ENCODE data around the gene HMGXB4. TPM values are rescaled to one million over a fixed set of nuclear protein-coding genes. Genes with fewer than 3 reads are reported as not detected.
A peak's percentile ranks its signal among the peaks of the same experiment; 100 is the strongest.

Gene HMGXB4
- polyA plus RNA-seq, 6 donors from 2014 or later, result 12.1 to 20.9 (median 16.5) TPM

DNA sequence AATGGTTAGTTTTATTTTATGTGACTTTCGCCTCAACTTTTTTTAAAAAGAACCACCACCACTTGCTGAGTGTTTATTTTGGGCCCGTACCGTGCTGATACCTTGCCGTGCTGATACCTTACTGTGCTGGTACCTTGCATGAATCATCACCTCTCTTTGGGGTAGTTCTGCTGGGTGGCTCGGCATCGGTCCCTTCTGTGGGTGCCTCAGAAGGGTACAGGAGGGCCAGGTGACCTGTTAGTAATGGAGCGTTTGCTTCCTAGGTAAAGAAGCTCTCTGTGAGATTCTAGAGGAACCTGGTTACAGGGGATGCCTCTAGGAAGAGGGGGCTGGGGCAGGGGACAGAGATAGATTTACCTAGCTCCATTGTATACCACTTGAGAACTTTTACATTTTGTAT lies 59.5 kb downstream of the HMGXB4 start:
- Mint-ChIP-seq H3K36me3 (peaks cover 0 to 3% of the 10 kb centered on the region in 2 donors), H3K4me3 (no peak overlapping the region), H3K9me3 (no peaks in the 10 kb centered on the region), H3K4me1 (peaks cover 10 to 18% (median 15%) of the 10 kb centered on the region in 3 donors), H3K27me3 (no peaks in the 10 kb centered on the region), H3K27ac (no peak overlapping the region)
- no peak for ATAC-seq (ENCODE audit: low read depth in 2 of 2)
- DNase-seq, result no peak

DNA sequence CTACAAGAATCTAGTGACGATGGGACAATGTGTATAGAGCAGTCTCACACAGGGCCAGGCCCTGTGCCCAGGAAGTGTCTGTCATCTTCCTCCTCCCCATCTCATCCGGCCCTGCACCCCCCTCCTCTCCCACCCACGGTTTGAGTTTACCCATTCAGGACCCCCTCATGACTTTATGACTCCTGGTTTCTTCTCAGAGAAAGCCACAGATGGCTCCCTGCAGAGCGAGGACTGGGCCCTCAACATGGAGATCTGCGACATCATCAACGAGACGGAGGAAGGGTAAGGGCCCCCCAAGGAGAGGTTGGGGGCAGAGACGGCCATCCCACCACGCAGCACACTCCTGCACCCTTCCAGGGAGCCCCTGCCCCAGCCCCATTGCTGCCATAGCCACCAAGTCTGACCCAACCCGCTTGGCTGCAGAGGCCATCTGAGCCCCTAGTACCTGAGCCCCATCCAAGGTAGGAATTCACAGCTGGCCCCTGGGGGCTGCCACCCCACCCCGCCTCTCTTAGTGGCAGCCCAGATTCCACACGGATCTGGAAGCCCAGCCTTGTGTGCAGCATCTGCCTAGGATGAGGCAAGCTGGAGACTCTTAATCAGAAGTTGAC lies 60.5 kb downstream of the HMGXB4 start:
- Mint-ChIP-seq H3K27ac (no peak overlapping the region), H3K4me1 (peaks cover under 1 to 13% (median 11%) of the 10 kb centered on the region in 3 donors), H3K9me3 (no peaks in the 10 kb centered on the region), H3K4me3 (no peak overlapping the region), H3K36me3 (peaks cover 0 to 6% of the 10 kb centered on the region in 2 donors), H3K27me3 (no peaks in the 10 kb centered on the region)
- DNase-seq (no peak), ATAC-seq (ENCODE audit: low read depth in 2 of 2) (no peak)

DNA sequence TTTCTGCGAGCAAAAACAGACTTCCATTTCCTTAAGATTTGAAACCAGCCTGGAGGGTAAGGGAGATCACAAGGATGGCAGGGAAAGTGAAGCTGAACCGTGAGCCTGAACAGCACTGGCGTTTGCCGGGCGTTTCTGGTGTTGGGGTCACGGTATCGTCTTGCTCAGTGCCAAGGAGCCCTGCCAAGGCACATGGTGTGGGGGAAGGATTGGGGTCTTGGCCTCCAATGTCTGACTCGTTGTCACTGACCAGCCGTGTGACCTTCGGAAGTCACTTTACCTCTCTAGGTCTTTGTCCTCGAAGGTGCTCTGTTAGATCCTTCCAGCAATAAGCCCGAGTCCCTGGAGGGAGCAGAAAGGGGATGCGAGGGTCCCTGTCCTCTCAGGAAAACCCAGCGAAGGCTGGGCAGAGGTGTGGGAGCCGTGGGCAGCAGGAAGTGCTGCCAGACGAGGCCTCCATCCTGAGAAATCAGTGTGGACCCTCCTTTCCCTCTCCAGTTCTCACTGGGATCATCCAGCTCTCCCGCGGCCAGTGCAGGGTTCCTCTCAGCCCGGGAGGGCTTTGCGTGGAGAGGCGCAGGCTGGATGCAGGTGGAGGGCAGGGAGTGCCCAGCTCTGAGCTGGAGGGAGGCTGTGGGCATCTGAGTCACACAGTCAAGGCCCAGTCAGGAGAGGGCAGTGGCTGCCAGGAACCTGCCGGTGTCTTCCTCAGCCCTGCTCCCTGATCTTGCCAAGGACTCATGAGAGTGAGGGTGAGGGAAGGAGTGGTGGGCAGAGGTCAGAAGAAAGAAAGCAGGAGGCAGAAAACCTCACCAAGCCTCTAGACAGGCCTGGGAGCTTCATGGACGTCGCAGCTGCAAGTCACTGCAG lies 61.3 kb downstream of the HMGXB4 start:
- H3K27me3 Mint-ChIP-seq, result no peaks in the 10 kb centered on the region
- peaks cover 0 to 10% of the 10 kb centered on the region in 2 donors for H3K36me3 Mint-ChIP-seq
- H3K9me3 Mint-ChIP-seq, result no peaks in the 10 kb centered on the region
- H3K4me3 Mint-ChIP-seq, result no peak overlapping the region
- H3K27ac Mint-ChIP-seq, result peak overlapping the region in 1 of 6 donors; percentile 10
- ATAC-seq (ENCODE audit: low read depth in 2 of 2) (no peak), DNase-seq (no peak)
- H3K4me1 Mint-ChIP-seq, result peaks cover under 1 to 15% (median 9%) of the 10 kb centered on the region in 3 donors

DNA sequence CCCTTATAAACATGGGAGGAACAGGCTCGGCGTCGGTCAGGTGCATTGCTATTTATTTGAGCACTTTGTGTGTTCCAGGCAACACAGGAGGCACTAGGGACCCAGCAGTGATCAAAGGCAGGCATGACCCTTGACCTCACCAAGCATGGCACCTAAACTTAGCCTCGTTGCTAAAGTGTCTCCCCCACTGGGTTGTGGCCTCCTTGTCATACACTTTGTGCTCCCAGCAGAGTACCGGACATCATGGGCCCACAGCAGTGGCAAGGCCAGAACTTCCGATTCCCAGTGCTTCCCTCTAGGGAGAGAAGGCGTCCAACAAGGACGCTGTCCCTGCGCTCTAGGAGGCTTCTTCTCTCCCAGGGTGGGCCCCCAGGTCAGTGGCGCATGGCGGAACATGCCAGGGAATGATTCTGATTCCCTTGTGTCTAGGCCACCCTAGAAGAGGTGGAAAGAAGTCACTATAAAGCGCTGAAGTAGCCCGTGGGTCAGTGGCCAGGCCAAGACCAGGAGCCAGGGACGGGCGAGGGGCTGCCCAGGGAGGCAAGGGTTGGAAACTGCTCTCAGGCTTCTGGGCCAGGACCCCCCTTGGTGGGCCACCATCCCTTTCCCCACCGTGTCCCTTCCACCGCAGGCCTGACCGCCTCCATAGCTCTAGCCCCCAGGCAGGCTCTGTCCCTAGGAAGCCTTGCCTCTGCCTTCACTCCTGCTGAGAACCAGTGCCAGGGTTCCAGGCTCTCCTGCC lies 62.1 kb downstream of the HMGXB4 start:
- Mint-ChIP-seq H3K9me3 (no peaks in the 10 kb centered on the region), H3K4me1 (peaks cover 8 to 11% (median 10%) of the 10 kb centered on the region in 3 donors), H3K27me3 (no peaks in the 10 kb centered on the region), H3K36me3 (peaks cover 0 to 10% of the 10 kb centered on the region in 2 donors), H3K4me3 (no peak overlapping the region), H3K27ac (peak overlapping the region in 2 of 6 donors; percentile 10 to 30)
- DNase-seq (no peak), ATAC-seq (ENCODE audit: low read depth in 2 of 2) (no peak)

DNA sequence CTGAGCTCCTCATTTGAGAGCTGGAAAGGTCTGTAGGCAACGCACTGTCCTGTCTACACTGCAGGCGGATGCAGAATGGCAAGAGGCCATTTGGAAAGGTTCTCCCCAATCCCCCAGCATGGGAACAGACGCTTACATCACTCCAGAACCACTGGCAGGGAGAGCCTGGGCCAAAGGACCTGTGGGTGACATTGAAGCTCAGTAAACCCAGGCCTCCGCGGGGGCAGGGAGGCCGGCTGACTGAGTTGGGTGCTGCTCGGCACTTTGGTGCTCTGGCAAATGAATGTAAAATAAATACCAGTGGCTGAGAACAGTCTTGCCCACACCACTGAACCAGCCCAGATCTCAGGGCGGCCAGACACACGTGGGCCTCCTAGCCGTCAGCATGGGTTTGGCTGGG lies 64.8 kb downstream of the HMGXB4 start:
- H3K27ac Mint-ChIP-seq, result no peak overlapping the region
- no peaks in the 10 kb centered on the region for H3K9me3 Mint-ChIP-seq
- DNase-seq (no peak), ATAC-seq (ENCODE audit: low read depth in 2 of 2) (no peak)
- H3K36me3 Mint-ChIP-seq, result peaks cover 11 to 33% of the 10 kb centered on the region in 2 donors
- H3K4me1 Mint-ChIP-seq, result peaks cover 6 to 17% (median 13%) of the 10 kb centered on the region in 3 donors
- no peak overlapping the region for H3K4me3 Mint-ChIP-seq
- no peaks in the 10 kb centered on the region for H3K27me3 Mint-ChIP-seq

DNA sequence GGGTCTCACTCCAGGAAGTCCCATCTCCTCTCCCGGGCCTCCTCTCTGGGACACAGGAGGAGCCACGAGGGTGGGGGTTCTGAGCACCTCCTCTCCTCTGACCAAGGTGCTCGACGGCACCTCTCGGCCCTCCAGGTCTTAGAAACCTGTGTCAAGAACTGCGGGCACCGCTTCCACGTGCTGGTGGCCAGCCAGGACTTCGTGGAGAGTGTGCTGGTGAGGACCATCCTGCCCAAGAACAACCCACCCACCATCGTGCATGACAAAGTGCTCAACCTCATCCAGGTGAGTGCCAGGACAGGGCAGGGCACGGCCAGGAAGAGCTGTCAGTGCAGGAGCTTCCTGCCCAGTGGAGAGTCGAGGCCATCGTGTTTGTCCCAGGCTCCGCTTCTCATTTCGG lies 65.6 kb downstream of the HMGXB4 start:
- H3K27ac Mint-ChIP-seq, result peak overlapping the region in 3 of 6 donors; percentile 15 to 61 (median 56)
- peak overlapping the region in 1 of 8 donors; percentile 20 for H3K4me3 Mint-ChIP-seq
- peaks cover 11 to 35% of the 10 kb centered on the region in 2 donors for H3K36me3 Mint-ChIP-seq
- ATAC-seq (ENCODE audit: low read depth in 2 of 2), result no peak
- DNase-seq, result no peak
- no peaks in the 10 kb centered on the region for H3K9me3 Mint-ChIP-seq
- no peaks in the 10 kb centered on the region for H3K27me3 Mint-ChIP-seq
- H3K4me1 Mint-ChIP-seq, result peaks cover 6 to 17% (median 13%) of the 10 kb centered on the region in 3 donors

DNA sequence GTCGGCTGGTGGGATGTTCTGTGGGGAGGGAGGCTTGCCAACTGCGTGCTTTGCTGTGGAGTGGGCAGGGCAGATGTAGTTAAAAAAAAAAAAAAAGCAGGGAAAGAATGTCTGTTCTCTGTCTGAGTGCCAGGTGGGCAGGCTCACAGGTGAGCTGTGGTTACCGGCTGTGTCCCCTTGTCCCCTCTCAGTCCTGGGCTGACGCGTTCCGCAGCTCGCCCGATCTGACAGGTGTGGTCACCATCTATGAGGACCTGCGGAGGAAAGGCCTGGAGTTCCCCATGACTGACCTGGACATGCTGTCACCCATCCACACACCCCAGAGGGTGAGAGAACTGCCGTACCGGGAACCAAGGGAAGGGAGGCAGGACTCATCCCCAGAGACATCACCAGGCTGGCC lies 66.0 kb downstream of the HMGXB4 start:
- no peaks in the 10 kb centered on the region for H3K9me3 Mint-ChIP-seq
- no peaks in the 10 kb centered on the region for H3K27me3 Mint-ChIP-seq
- peak overlapping the region in 1 of 6 donors; percentile 57 for H3K27ac Mint-ChIP-seq
- no peak for DNase-seq
- ATAC-seq (ENCODE audit: low read depth in 2 of 2), result no peak
- H3K4me1 Mint-ChIP-seq, result peaks cover 6 to 17% (median 13%) of the 10 kb centered on the region in 3 donors
- no peak overlapping the region for H3K4me3 Mint-ChIP-seq
- peaks cover 11 to 35% of the 10 kb centered on the region in 2 donors for H3K36me3 Mint-ChIP-seq

DNA sequence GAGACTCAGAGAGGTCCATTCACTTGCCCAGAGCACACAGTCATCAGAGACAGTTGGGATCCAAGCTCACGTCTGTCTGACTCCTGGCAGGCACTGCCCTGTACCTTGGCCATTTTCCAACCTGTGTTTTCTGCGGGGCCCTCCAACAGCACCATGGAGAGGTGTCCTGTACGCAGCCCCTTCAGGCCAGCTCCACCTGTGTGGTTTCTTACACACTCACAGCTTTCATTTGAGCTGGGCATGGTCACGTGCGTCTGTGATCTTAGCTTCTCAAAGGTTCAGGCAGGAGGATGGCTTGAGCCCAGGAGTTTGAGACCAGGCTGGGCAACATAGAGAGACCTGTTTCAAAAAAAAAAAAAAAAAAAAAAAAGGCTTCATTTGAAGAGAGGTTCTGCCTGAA lies 66.8 kb downstream of the HMGXB4 start:
- no peak for ATAC-seq (ENCODE audit: low read depth in 2 of 2)
- H3K27me3 Mint-ChIP-seq, result no peaks in the 10 kb centered on the region

DNA sequence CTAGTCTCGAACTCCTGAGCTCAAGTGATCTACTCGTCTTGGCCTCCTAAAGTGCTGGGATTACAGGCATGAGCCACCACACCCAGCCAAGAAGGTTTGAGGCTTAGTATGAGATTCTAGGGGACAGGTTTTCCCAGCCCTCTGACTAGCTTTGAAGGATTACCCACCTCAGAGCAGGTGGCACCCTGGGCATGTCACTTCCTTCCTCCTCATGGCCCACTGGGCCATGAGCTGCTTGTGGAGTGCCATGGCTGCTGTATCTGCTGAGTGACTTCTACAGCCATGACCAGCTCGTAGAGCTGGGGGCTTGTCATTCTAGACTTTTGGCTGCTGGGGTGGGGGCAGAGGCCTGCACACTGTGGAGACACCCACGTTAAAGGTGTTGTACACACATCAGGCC lies 67.5 kb downstream of the HMGXB4 start:
- peaks cover 6 to 22% (median 13%) of the 10 kb centered on the region in 3 donors for H3K4me1 Mint-ChIP-seq
- H3K27me3 Mint-ChIP-seq, result no peaks in the 10 kb centered on the region
- H3K4me3 Mint-ChIP-seq, result no peak overlapping the region
- peak overlapping the region in 3 of 6 donors; percentile 44 to 67 (median 47) for H3K27ac Mint-ChIP-seq
- DNase-seq (no peak), ATAC-seq (ENCODE audit: low read depth in 2 of 2) (peak; percentile 69 to 70)
- peaks cover 11 to 35% of the 10 kb centered on the region in 2 donors for H3K36me3 Mint-ChIP-seq
- H3K9me3 Mint-ChIP-seq, result no peaks in the 10 kb centered on the region

More for the DNA sequence above, 66.8 kb downstream of the HMGXB4 start:
- DNase-seq, result no peak
- Mint-ChIP-seq H3K36me3 (peaks cover 11 to 35% of the 10 kb centered on the region in 2 donors), H3K27ac (no peak overlapping the region), H3K4me1 (peaks cover 6 to 19% (median 13%) of the 10 kb centered on the region in 3 donors), H3K9me3 (no peaks in the 10 kb centered on the region), H3K4me3 (no peak overlapping the region)

DNA sequence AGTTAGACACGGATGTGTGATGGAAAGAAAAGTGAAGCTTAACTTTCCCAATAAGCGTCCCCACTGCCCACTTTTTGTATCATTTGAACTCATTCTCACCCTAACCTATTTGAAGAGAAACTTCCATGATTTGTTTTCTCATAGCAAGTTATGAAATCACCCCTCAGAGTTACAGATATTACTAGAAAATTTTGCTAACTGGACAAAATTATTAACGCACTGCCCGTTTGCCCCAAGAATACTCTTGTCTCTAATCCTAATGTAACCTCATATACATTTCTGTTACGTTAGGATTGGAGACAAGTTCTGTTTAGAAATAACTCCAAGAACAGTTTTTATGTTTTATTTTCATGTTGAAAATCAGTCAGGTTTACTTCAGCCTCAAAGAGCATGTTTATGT lies 67.9 kb downstream of the HMGXB4 start:
- no peak for DNase-seq
- peak overlapping the region in 2 of 6 donors; percentile 67 to 73 for H3K27ac Mint-ChIP-seq
- peaks cover 11 to 35% of the 10 kb centered on the region in 2 donors for H3K36me3 Mint-ChIP-seq
- H3K9me3 Mint-ChIP-seq, result no peaks in the 10 kb centered on the region
- no peak for ATAC-seq (ENCODE audit: low read depth in 2 of 2)
- no peaks in the 10 kb centered on the region for H3K27me3 Mint-ChIP-seq
- no peak overlapping the region for H3K4me3 Mint-ChIP-seq
- peaks cover 8 to 27% (median 16%) of the 10 kb centered on the region in 3 donors for H3K4me1 Mint-ChIP-seq

DNA sequence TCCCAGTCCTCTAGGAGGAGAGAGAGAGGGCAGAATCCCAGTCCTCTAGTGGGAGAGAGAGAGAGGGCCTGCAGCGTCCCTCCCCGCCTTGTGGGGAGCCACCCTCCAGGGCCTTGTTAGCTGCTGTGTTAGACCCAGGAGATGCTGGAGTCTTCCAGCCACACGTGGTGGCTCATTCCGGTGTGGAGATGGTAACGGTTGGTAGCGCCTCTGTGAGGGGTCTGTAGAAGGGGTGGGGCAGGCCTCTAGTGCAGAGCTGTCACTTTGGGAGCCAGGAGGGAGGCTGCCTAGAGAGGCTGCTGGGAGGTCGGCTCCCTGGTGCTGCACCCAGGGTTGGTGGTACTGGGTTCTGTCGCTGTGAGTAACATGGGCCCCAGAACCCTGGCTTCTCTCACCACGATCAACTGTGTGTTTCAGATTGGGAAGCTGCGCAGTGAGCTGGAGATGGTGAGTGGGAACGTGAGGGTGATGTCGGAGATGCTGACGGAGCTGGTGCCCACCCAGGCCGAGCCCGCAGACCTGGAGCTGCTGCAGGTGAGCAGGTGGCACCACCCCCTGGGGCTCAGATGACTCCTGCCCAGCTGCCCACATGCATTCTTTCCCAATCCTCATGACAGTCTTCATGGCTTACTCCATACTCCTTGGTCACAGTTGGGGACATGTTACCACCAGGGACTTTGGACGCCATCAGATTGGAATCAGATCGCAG lies 69.7 kb downstream of the HMGXB4 start:
- Mint-ChIP-seq H3K36me3 (peaks cover 11 to 36% of the 10 kb centered on the region in 2 donors), H3K27me3 (no peaks in the 10 kb centered on the region), H3K9me3 (no peaks in the 10 kb centered on the region), H3K27ac (no peak overlapping the region), H3K4me3 (peak overlapping the region in 2 of 8 donors; percentile 25 to 33), H3K4me1 (peaks cover 9 to 36% (median 21%) of the 10 kb centered on the region in 3 donors)
- DNase-seq, result no peak
- no peak for ATAC-seq (ENCODE audit: low read depth in 2 of 2)

DNA sequence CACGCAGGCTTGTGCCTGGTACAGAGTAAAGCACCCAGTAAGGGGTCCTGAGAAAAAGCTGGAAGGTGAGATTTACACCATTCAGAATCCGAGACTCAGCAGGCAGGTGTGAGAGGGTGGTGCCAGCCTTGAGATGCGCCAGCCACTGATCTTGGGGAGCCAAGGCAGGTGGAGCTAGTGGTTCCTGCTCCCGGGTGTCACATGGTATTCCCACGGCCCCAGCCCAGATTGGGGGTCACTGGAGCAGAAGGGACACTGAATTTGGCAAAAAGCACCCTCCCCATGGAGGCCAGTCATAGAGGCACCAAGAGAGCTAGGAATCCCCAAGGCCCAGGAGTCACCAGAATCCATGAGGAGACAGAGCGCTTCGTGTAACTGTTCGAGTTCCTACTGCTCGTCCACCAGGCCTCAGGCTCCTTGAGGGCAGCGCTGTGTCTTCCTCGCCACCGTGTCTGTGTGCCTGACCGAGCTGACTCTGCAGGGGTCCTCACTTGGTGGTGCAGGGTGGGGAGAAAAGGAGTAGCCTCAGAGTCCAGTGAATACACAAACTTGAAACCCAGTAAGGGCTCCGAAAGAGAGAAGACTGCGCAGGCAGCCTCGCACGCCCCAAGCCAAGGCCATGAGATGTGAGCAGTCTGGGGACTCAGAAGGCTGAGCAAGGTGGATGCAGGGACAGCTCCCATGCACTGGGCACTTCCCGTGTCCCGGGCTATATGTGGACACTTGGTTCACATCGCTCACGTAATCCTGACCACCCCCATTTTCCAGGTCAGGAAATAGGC lies 70.6 kb downstream of the HMGXB4 start:
- peaks cover 8 to 40% (median 21%) of the 10 kb centered on the region in 3 donors for H3K4me1 Mint-ChIP-seq
- H3K4me3 Mint-ChIP-seq, result peak overlapping the region in 1 of 8 donors; percentile 33
- H3K36me3 Mint-ChIP-seq, result peaks cover 18 to 34% of the 10 kb centered on the region in 2 donors
- peak overlapping the region in 2 of 6 donors; percentile 37 to 56 for H3K27ac Mint-ChIP-seq
- H3K27me3 Mint-ChIP-seq, result no peaks in the 10 kb centered on the region
- no peaks in the 10 kb centered on the region for H3K9me3 Mint-ChIP-seq
- DNase-seq (no peak), ATAC-seq (ENCODE audit: low read depth in 2 of 2) (no peak)
